Heart left ventricle (tissue), 16 donors: Measurements from ENCODE around the gene RNF149. TPM values are rescaled to one million over a fixed set of nuclear protein-coding genes. Genes with fewer than 3 reads are reported as not detected.
"Not testable (repeated sequence)": the region's sequence is repeated elsewhere in the genome, so short reads cannot be mapped to it uniquely, and the experiment has no call there.

Experiments
- ATAC-seq, 4 donors: fragments of 200-7000 bp; cut with Tn5 transposase; one replicate each; pipeline ENCODE4 v1.9.1; 2020 to 2022; ENCODE audit warnings: moderate library complexity in 4 of 4, mild to moderate bottlenecking in 3 of 4, moderate number of reproducible peaks in 1 of 4
- DNase-seq, 5 donors: peaks; one replicate each; pipeline ENCODE4 v3.0.0-alpha.2; 2020
- H3K27ac ChIP-seq, 12 donors: fragments of 200-600 bp; sonication (generic) in 4 of 12; one replicate each; pipeline versions ENCODE4 v1.5.0 to v1.8.0; 2016 to 2022; ENCODE audit warnings: mild to moderate bottlenecking in 2 of 12
- H3K27me3 ChIP-seq, 9 donors: fragments of 200-600 bp; sonication (generic) in 2 of 9; one replicate each; pipeline versions ENCODE4 v1.5.1 to v1.8.0; 2016 to 2022; ENCODE audit warnings: mild to moderate bottlenecking in 3 of 9
- H3K36me3 ChIP-seq, 9 donors: fragments of 200-600 bp; sonication (generic) in 2 of 9; one replicate each; pipeline versions ENCODE4 v1.5.0 to v1.8.0; 2018 to 2022; ENCODE audit warnings: mild to moderate bottlenecking in 2 of 9
- H3K4me1 ChIP-seq, 12 donors: fragments of 200-600 bp; sonication (generic) in 4 of 12; one replicate each; pipeline versions ENCODE4 v1.5.0 to v1.8.0; 2016 to 2022; ENCODE audit warnings: mild to moderate bottlenecking in 3 of 12
- H3K4me3 ChIP-seq, 12 donors: fragments of 200-600 bp; sonication (generic) in 4 of 12; one replicate each; pipeline versions ENCODE4 v1.5.0 to v1.8.0; 2017 to 2022; ENCODE audit warnings: mild to moderate bottlenecking in 9 of 12, moderate library complexity in 4 of 12
- H3K9me3 ChIP-seq, 12 donors: fragments of 200-600 bp; sonication (generic) in 4 of 12; one replicate each; pipeline versions ENCODE4 v1.5.0 to v1.8.0; 2016 to 2022; ENCODE audit warnings: mild to moderate bottlenecking in 1 of 12
- CTCF ChIP-seq, 12 donors: fragments of 200-600 bp; sonication (generic) in 4 of 12; IDR thresholded peaks; one replicate each; pipeline versions ENCODE4 v1.5.0 to v1.8.0; 2018 to 2022; ENCODE audit warnings: antibody characterized with exemption in 12 of 12, mild to moderate bottlenecking in 5 of 12
- POLR2A ChIP-seq, 2 donors: fragments of 450-650 bp; IDR thresholded peaks; one replicate each; pipeline ENCODE4 v1.6.1; 2017; ENCODE audit warnings: antibody characterized with exemption in 2 of 2, mild to moderate bottlenecking in 2 of 2, moderate library complexity in 2 of 2
- WGBS, 4 donors: extraction: QIAGEN DNeasy Blood & Tissue Kit in 2 of 4; methylation state at CpG; one replicate each; pipeline versions ENCODE4 v1.1.5 to v1.1.7; 2013 to 2018; 5-methylcytosine and 5-hydroxymethylcytosine counted together
- intact Hi-C, 10 donors: fragments of 100-400 bp; cut with DNase I; formaldehyde crosslinking; loops; one replicate each; pipeline versions ENCODE4 v1.11.1 to v1.14.2; 2022
- polyA plus RNA-seq, 2 donors: library from polyadenylated mRNA; stranded (reverse); fragments of 200-250 nt; gene quantifications; one replicate each; pipeline ENCODE4 v1.2.3, GENCODE V29; 2013
- total RNA-seq, 9 donors: library from RNA; depleted of rRNA in 2 of 9; stranded (reverse); fragments of >200 nt in 2 of 9; fragmentation: NEBNext Ultra II Directional in 3 of 9; extraction: Animal tissue kit (Norgen Biotek cat#: 25700) in 3 of 9; gene quantifications; one replicate each; pipeline versions ENCODE4 v1.1.0 to v1.2.4, GENCODE V29; 2016 to 2023
- donor health status: ischemic (EF 13 %, LVEDD 7.1; RV severe dilation, severe dysfunction).
- donor health status: healthy with polysubstance abuse.
- donor health status: DM: no; HTN: yes; CAD: no.
- donor health status: DM: no; HTN: no; CAD: no.
- donor health status: ischemic (EF 25% LVEDD 6.9; RV normal size, moderate dysfunction).
- donor health status: ischemic (EF 25% LVEDD 5.7; RV mildly dilated, moderate dysfunction).
- donor health status: healthy.
- donor health status: DM: yes; HTN: yes; CAD: no.
- donor health status: ischemic (EF 35%, LVEDD 5.7; RV mildly dilated, moderate dysfunction).
- donor health status: nonischemic (EF 11% LVEDD 7.7; RV severe dilation, severe dysfunction).
- donor health status: DM: yes; HTN: yes; CAD: no.
- donor health status: PGD.
- donor health status: ischemic (EF 29% LVEDD 5.4; RV normal size, mild dysfunction).
- donor health status: nonischemic (EF 23%, LVEDD 6.1; RV moderate dilation, normal function).

The RNF149 gene
- total and polyA plus RNA-seq, 11 donors = 10.9 to 46.1 (median 15.8) TPM

GRCh38 chr2:101328474-101329007 lies 20.0 kb upstream of the RNF149 start:
- peak; percentile 77 to 94 (median 86) for ATAC-seq
- intact Hi-C loops = no loop called here
- Histone ChIP-seq H3K9me3 (peaks cover 0 to 10% (median 0%) of the 10 kb centered on the region in 12 donors), H3K36me3 (no peaks in the 10 kb centered on the region), H3K4me1 (peaks cover 0 to 43% (median 9%) of the 10 kb centered on the region in 12 donors), H3K4me3 (no peak overlapping the region), H3K27ac (peak overlapping the region in 5 of 12 donors; percentile 17 to 93 (median 39)), H3K27me3 (no peaks in the 10 kb centered on the region)
- peak in 1 of 5 donors; percentile 42 for DNase-seq
- TF ChIP-seq CTCF (IDR thresholded peaks at IDR 0.05) (no peak), POLR2A (IDR thresholded peaks at IDR 0.05) (no peak)
- 35 to 47% (median 45%) methylated on average over 3 of the region's 3 CpGs for WGBS, 4 donors

- TF ChIP-seq POLR2A (IDR thresholded peaks at IDR 0.05) (no peak), CTCF (IDR thresholded peaks at IDR 0.05) (no peak)
- no peak for ATAC-seq
- peaks cover 0 to 43% (median 9%) of the 10 kb centered on the region in 12 donors for H3K4me1 ChIP-seq
- intact Hi-C loops = no loop called here
- no peaks in the 10 kb centered on the region for H3K36me3 ChIP-seq
- H3K27me3 ChIP-seq = no peaks in the 10 kb centered on the region
- peaks cover 0 to 10% (median 0%) of the 10 kb centered on the region in 12 donors for H3K9me3 ChIP-seq
- peak overlapping the region in 1 of 12 donors; percentile 15 for H3K4me3 ChIP-seq
- peak overlapping the region in 6 of 12 donors; percentile 17 to 93 (median 55) for H3K27ac ChIP-seq
- DNase-seq = no peak
- 70 to 73% (median 72%) methylated on average over 5 of the region's 5 CpGs for WGBS, 4 donors
Observed at GRCh38 chr2:101327863-101328394, 19.4 kb upstream of the RNF149 start.

- Histone ChIP-seq H3K36me3 (no peaks in the 10 kb centered on the region), H3K4me3 (no peak overlapping the region), H3K27ac (no peak overlapping the region), H3K27me3 (no peaks in the 10 kb centered on the region), H3K9me3 (peaks cover 0 to 10% (median 0%) of the 10 kb centered on the region in 12 donors), H3K4me1 (peaks cover 0 to 32% (median 6%) of the 10 kb centered on the region in 12 donors)
- TF ChIP-seq POLR2A (IDR thresholded peaks at IDR 0.05) (no peak), CTCF (IDR thresholded peaks at IDR 0.05) (no peak)
- DNase-seq (no peak), ATAC-seq (no peak)
- intact Hi-C loops = no loop called here
- WGBS, 4 donors = 87 to 89% (median 88%) methylated on average over 1 of the region's 1 CpG
Observed at GRCh38 chr2:101325425-101325824, 16.9 kb upstream of the RNF149 start.

- H3K4me1 ChIP-seq, DNase-seq, H3K27me3 ChIP-seq, ATAC-seq, H3K9me3 ChIP-seq, intact Hi-C loops, H3K27ac ChIP-seq, H3K4me3 ChIP-seq, H3K36me3 ChIP-seq: not testable (repeated sequence)
- WGBS, 4 donors = 91 to 94% (median 92%) methylated on average over 5 to 6 of the region's 6 CpGs
Observed at GRCh38 chr2:101316568-101316967, 8.1 kb upstream of the RNF149 start.

- H3K4me3 ChIP-seq = no peak overlapping the region
- H3K27me3 ChIP-seq = no peaks in the 10 kb centered on the region
- peaks cover 0 to 35% (median 10%) of the 10 kb centered on the region in 12 donors for H3K4me1 ChIP-seq
- H3K9me3 ChIP-seq = no peaks in the 10 kb centered on the region
- ATAC-seq = no peak
- TF ChIP-seq POLR2A (IDR thresholded peaks at IDR 0.05) (no peak), CTCF (IDR thresholded peaks at IDR 0.05) (no peak)
- DNase-seq = no peak
- peak overlapping the region in 1 of 12 donors; percentile 99 for H3K27ac ChIP-seq
- intact Hi-C loops = no loop called here
- no peaks in the 10 kb centered on the region for H3K36me3 ChIP-seq
- 80 to 89% (median 82%) methylated on average over 3 of the region's 3 CpGs for WGBS, 4 donors
Observed at GRCh38 chr2:101311696-101312017, 3.2 kb upstream of the RNF149 start.
